Activated CD4-positive, alpha-beta T cell treated with anti-CD3 and anti-CD28 coated beads, Interleukin-2, Interleukin-4, amounts not matched to agents 100 ng/mL and 50 ng/mL, durations not matched to agents 16 hours and 8 hours (primary cell): ENCODE results near the gene ERCC1.
"Not testable (repeated sequence)": the region's sequence is repeated elsewhere in the genome, so short reads cannot be mapped to it uniquely, and the experiment has no call there.

Experiments used
- DNase-seq: peaks from one replicate; pipeline ENCODE4 v3.0.0-alpha.2; 2020; ENCODE audit warnings: low spot score

The ERCC1 gene

GRCh38 chr19:45455707-45456499, 32.2 kb upstream of the ERCC1 start:
- peak; percentile 37 for DNase-seq

GRCh38 chr19:45451850-45452387, 28.2 kb upstream of the ERCC1 start:
- no peak for DNase-seq

DNA sequence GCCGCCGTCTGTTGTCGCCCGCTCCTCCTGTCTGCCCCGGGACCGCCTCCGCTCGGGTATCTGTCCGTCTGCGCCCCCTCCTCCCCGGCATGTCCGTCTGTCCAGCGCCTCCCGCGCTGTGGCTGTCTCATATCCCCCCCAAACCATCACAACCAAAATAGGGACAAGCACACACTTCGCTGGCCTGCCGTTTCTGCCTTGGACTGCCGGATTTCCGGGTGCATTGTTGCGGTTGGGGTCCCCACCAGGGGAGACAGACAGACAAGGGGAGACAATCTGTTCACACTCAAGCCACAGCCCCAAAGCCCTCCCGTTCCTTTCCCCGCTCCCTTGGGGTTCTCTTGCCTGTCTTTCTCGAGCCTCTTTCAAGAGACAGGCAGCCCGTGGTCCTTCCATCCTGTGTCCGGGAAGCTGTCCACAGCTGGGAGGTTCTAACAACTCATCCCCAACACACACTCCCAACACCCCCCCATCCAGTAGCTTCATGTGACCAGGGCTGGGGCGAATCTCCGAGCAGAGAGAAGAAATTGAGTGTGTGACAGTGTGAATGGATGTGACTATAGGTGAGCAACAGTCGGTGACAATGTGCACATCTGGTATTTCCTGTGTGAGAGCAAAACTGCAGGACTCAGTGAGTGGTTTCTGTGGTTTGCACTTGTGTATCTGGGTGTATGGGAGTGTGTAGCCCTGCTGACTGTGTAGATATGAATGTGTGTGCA, 27.6 kb upstream of the ERCC1 start:
- DNase-seq, result peak; percentile 65

- DNase-seq, result peak; percentile 66
These were observed 26.3 kb upstream of the ERCC1 start for GRCh38 chr19:45450012-45450333.

GRCh38 chr19:45448887-45449299, 25.2 kb upstream of the ERCC1 start:
- no peak for DNase-seq

- DNase-seq, result no peak
These were observed 24.7 kb upstream of the ERCC1 start for GRCh38 chr19:45448425-45448756.

- DNase-seq, result no peak
These were observed 23.2 kb upstream of the ERCC1 start for GRCh38 chr19:45446944-45447343.

- DNase-seq, result peak; percentile 39
These were observed 22.6 kb upstream of the ERCC1 start for GRCh38 chr19:45446295-45446694.

- no peak for DNase-seq
These were observed 21.4 kb upstream of the ERCC1 start for GRCh38 chr19:45445139-45445538.

DNA sequence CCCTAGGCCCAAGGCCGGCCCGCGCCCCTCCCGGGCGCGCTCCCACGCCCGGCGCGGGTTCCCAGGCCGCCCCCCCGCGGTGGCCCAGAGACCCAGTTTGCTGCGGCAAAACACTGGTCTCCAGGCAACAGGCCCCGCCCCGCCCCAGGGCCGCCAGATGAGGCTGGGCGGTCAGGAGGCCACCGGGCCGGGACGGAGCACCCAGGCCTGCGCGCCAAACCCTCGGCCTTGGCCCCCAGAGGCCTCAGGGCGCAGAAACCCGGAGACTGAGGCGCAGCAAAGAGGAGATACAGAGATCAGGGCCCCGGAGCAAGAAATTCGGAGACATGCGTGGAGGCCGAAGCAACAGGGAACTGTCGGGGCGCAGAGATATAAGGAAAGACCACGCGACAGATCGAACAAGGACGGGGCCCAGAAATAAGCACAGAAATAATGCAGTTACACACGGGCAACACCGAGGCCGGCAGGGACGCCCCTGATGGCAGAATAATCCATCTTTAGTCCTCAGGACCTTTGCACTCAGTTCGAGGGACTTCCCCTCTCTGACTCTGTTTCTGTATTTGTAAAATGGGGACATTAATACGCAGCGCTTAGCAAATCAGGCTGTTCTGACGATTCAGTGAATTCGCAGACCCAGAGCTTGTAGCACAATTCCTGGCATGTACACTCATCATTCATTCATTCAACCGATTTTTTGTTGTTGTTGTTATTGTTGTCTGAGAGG, 20.8 kb upstream of the ERCC1 start:
- peak; percentile 79 for DNase-seq

GRCh38 chr19:45443462-45444317, 20.0 kb upstream of the ERCC1 start:
- DNase-seq, result peak; percentile 43

DNA sequence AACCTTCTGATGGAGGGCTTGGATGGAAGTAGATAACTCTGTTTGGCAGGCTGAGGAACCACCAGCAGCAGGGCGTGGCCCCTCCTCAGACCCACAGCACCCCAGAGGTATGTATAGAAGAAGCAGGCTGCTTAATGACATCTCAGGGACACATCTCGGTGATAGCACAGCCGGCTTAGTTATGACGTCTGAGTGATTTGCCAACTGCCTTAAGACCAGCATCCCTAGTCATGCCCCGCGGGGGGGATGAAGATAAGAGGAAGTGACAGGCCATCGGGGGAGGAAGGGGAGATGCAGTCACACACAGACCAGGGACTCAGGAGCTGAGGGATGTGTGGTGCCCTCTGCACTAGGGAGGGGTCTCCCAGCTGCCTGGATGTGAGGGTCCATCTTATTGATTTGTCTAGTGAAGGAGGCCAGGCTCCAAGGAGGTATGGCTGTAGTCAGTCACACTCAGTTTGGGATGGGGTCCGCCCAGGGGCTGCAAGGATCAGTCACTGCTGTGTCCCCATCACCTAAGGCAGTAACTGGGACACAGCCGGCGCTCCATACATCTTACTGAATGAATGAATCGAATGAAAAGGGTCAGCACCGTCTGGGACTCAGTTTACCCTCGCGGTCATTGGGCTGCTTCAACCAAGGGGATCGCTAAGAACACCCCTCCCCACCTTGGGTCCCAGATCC, 19.2 kb upstream of the ERCC1 start:
- DNase-seq, result no peak

- DNase-seq, result no peak
These were observed 18.7 kb upstream of the ERCC1 start for GRCh38 chr19:45442408-45442777.

DNA sequence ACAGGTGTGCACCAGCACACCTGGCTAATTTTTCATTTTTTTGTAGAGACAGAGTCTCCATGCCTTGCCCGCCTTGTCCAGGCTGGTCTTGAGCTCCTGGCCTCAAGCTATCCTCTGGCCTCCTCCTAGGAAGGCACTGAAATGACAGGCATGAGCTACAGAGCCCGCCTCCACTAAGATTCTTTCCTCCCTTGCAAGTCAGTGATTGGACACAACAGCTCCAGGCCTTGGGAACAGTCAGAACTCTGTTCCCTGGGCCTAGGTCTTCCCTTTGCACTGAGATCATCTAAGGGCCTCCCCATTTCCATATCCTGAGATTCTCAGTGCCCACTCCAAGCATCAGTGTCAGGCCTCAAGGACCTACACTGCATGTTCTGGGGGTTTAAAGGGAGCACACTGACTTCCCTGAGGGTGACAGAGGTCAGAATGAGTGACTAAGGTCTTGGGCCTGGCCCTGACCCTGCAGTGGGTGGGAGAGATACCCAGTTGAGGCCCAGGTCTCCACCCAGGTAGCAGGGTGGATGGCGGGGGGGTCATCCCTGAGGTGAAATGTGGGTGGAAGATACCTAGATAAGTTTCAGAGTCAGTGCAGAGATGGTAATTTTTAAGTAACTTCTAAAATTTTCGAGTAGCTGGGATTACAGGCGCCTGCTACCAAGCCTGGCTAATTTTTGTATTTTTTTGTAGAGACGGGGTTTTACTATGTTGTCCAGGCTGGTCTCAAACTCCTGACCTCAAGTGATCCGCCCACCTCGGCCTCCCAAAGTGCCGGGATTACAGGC, 17.3 kb upstream of the ERCC1 start:
- no peak for DNase-seq

DNA sequence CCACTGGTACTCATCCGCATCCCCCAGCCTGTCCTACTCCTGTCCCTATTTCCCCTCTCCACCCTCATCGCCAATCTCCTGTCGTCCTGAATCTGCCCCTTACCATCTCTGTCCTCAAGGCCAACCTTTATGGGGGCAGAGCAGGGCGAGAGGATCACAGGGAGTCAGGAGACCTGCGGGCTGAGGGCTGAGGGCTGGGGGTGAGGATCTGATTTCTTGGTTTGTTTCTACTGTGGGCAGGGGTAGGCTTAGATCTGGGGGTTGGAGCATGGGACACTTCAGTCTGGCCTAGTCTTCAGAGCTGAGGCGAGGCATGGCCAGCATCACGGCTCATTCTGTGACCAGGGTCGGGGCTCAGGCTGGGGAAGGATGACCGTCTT, 16.5 kb upstream of the ERCC1 start:
- DNase-seq, result no peak

DNA sequence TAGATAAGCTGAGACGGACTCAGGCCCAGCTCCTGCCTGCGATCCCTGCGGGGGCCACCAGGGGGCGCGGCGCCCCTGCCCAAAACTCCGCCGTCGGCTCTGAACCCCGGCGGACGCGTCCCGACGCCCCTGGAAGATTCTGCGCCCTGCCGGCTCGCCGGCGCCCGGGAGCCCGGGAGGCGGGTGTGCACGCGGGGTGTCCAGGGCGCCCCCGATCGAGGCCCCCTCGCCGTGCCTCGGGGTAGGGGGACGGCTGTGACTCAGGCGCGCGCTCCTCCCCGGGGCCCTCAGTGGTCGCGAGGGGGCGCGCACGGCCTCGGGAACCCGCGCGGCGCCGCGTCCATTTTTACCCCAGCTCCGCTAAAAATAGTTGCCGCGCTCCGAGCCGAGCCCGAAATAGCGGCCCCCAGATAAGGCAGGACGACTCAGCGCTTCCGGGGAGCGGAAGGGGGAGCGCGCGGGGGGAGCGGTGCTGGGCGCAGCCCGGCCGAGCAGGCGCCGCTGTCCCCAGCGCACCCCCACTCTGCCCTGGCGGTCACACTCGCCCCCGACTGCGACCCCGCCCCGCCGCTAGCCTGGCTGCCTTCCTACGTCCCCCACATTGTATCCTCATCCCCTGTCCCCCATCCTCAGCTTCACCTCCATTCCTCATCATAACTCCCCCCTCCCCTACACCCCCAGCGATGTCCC, 16.0 kb upstream of the ERCC1 start:
- peak; percentile 80 for DNase-seq

DNA sequence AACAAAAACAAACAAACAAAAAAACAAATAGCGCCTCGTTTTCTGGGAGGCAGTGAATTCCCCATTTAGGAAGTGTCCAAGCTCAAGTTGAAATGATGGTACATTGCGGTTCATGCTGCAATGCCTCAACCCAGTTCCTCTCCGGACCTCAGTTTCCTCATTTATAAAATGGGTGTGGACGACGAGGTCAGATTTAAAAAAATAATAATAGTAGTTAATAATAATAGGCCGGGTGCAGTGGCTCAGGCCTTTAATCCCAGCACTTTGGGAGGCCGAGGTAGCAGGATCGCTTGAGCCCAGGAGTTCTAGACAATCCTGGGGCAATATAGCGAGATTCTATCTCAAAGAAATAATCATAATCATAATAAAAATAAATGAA, 15.5 kb upstream of the ERCC1 start:
- no peak for DNase-seq

- no peak for DNase-seq
These were observed 13.6 kb upstream of the ERCC1 start for GRCh38 chr19:45437328-45437727.

DNA sequence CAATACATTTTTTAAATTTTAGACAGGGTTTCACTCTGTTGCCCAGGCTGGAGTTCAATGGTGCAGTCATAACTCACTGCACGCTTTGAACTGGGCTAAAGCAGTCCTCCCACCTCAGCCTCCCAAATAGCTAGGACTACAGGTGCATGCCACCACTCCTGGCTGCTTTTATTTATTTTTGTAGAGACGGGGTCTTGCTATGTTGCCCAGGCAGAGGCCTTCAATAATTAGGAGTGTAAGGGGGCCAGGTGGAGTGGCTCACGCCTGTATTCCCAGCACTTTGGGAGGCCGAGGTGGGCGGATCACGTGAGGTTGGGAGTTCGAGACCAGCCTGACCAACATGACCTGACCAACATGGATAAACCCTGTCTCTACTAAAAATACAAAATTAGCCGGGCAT, 8.8 kb upstream of the ERCC1 start:
- not testable (repeated sequence) for DNase-seq

GRCh38 chr19:45431008-45431407, 7.3 kb upstream of the ERCC1 start:
- DNase-seq, result not testable (repeated sequence)
